HepG2 (cell line): ENCODE results near the gene RBPMS2. TPM values are rescaled to one million over a fixed set of nuclear protein-coding genes. Genes with fewer than 3 reads are reported as not detected.
A peak's percentile ranks its signal among the peaks of the same experiment; 100 is the strongest.

ENCODE experiments used
- ARID5B ChIP-seq: IDR thresholded peaks from 2 replicates; pipeline ENCODE4 v1.4.0; 2020; ENCODE audit warnings: mild to moderate bottlenecking, missing genetic modification reagents
- ATF3 ChIP-seq: sonication (generic); formaldehyde crosslinking; IDR thresholded peaks from 2 replicates; pipeline ENCODE4 v1.4.0; 2020; ENCODE audit warnings: missing genetic modification reagents
- ATF4 ChIP-seq, 2 experiments: fragments of 450-650 bp in 1 of 2; sonication (generic) in 1 of 2; formaldehyde crosslinking; IDR thresholded peaks; 2 replicates each; pipeline versions ENCODE4 v1.5.0 to v1.8.0; 2020 to 2022; ENCODE audit warnings: mild to moderate bottlenecking in 1 of 2, missing genetic modification reagents in 1 of 2
- CEBPB ChIP-seq: IDR thresholded peaks from 2 replicates; pipeline ENCODE4 v1.6.1; 2011; ENCODE audit warnings: low read depth, low read length, improper control_type of control experiment, borderline replicate concordance
- CENPT ChIP-seq: sonication (generic); formaldehyde crosslinking; IDR thresholded peaks from 2 replicates; pipeline ENCODE4 v1.8.0; 2022; ENCODE audit warnings: low read depth, mild to moderate bottlenecking, moderate library complexity, missing genetic modification reagents
- JUN ChIP-seq: sonication (generic); formaldehyde crosslinking; IDR thresholded peaks from 2 replicates; pipeline ENCODE4 v1.4.0; 2020; ENCODE audit warnings: mild to moderate bottlenecking, missing genetic modification reagents
- JUND ChIP-seq: sonication (generic); formaldehyde crosslinking; IDR thresholded peaks from 2 replicates; pipeline ENCODE4 v1.8.0; 2022; ENCODE audit warnings: mild to moderate bottlenecking, missing genetic modification reagents
- RARA ChIP-seq: IDR thresholded peaks from 2 replicates; pipeline ENCODE4 v1.6.1; 2016; ENCODE audit warnings: missing genetic modification reagents, missing compliant biosample characterization
- RFX5 ChIP-seq: IDR thresholded peaks from 2 replicates; pipeline ENCODE4 v1.6.1; 2011; ENCODE audit warnings: low read depth, low read length, improper control_type of control experiment
- RXRA ChIP-seq: sonication (generic); formaldehyde crosslinking; IDR thresholded peaks from 2 replicates; pipeline ENCODE4 v1.5.1; 2020; ENCODE audit warnings: missing genetic modification reagents
- SMARCC2 ChIP-seq: fragments of 450-650 bp; IDR thresholded peaks from 2 replicates; pipeline ENCODE4 v1.6.1; 2017; ENCODE audit warnings: antibody characterized with exemption, mild to moderate bottlenecking
- SOX6 ChIP-seq, 2 experiments: fragments of 450-650 bp in 1 of 2; sonication (generic) in 1 of 2; formaldehyde crosslinking in 1 of 2; IDR thresholded peaks; 2 replicates each; pipeline versions ENCODE4 v1.4.0 to v1.6.1; 2017 to 2020; ENCODE audit warnings: antibody characterized with exemption in 1 of 2, mild to moderate bottlenecking in 1 of 2, missing genetic modification reagents in 1 of 2
- ZBTB33 ChIP-seq: sonication (generic); formaldehyde crosslinking; IDR thresholded peaks from 2 replicates; pipeline ENCODE4 v1.4.0; 2020; ENCODE audit warnings: missing genetic modification reagents
- ZBTB38 ChIP-seq: sonication (generic); formaldehyde crosslinking; IDR thresholded peaks from 2 replicates; pipeline ENCODE4 v1.5.1; 2020; ENCODE audit warnings: mild to moderate bottlenecking, missing genetic modification reagents
- ZBTB4 ChIP-seq: sonication (generic); formaldehyde crosslinking; IDR thresholded peaks from 2 replicates; pipeline ENCODE4 v1.4.0; 2020; ENCODE audit warnings: missing genetic modification reagents, mild to moderate bottlenecking, borderline replicate concordance
- ZNF12 ChIP-seq: sonication (generic); formaldehyde crosslinking; IDR thresholded peaks from 2 replicates; pipeline ENCODE4 v1.5.0; 2020; ENCODE audit warnings: missing genetic modification reagents
- ZNF510 ChIP-seq: sonication (generic); formaldehyde crosslinking; IDR thresholded peaks from 2 replicates; pipeline ENCODE4 v1.4.0; 2020; ENCODE audit warnings: low read depth, mild to moderate bottlenecking, missing genetic modification reagents
- polyA plus RNA-seq, 8 experiments: library from polyadenylated mRNA; depleted of rRNA in 3 of 8; stranded (reverse) in 7 of 8; unstranded in 1 of 8; fragments of >200 nt; fragmentation: Illumina TruSeq in 4 of 8; extraction: Trizol in 4 of 8; gene quantifications; 2 replicates each; pipeline versions ENCODE4 v1.2.1 to v1.2.3, GENCODE V29; 2011 to 2016; ENCODE audit warnings: low read depth in 4 of 8, missing spikeins in 1 of 8, mixed read lengths in 1 of 8; ENCODE audit not compliant: insufficient read depth in 1 of 8
- total RNA-seq, 5 experiments: library from RNA; depleted of rRNA; stranded (reverse); fragments of >200 nt; fragmentation: Illumina TruSeq; extraction: Trizol; gene quantifications; 2 replicates each; pipeline ENCODE4 v1.2.3, GENCODE V29; 2016; ENCODE audit warnings: low read depth in 1 of 5

RBPMS2 gene
- total and polyA plus RNA-seq, 2 of the 13 experiments (the other 11 are each of a cell fraction or from before 2014, with no cell fraction given): 0.08 TPM; not detected in 1

GRCh38 chr15:64693134-64693533 lies 82.3 kb downstream of the RBPMS2 start (continued):
- TF ChIP-seq ZBTB4 (CRISPR knock-in tag): peak; percentile 84; the same call in 1 of the 2 replicates
- 0 out of 2 replicates have a peak, but pooled peaks have one; percentile 10 for TF ChIP-seq ARID5B (CRISPR knock-in tag)
- TF ChIP-seq ZBTB33: peak; percentile 99
- peak; percentile 31; the same call in 1 of the 2 replicates for TF ChIP-seq RXRA
- 0 out of 2 replicates have a peak, but pooled peaks have one; percentile 63 for TF ChIP-seq JUN
- TF ChIP-seq ZNF12: 0 out of 2 replicates have a peak, but pooled peaks have one; percentile 27
- 0 out of 2 replicates have a peak, but pooled peaks have one; percentile 48 for TF ChIP-seq ZBTB38 (CRISPR knock-in tag)
- peak; percentile 58; the same call in 1 of the 2 replicates for TF ChIP-seq ATF3 (CRISPR knock-in tag)
- TF ChIP-seq JUND (CRISPR knock-in tag): peak; percentile 53; the same call in 1 of the 2 replicates
- no peak for TF ChIP-seq ZNF510 (CRISPR knock-in tag)
- TF ChIP-seq CEBPB: peak; percentile 71
- no peak for TF ChIP-seq SOX6 (IDR thresholded peaks at IDR 0.05)
- TF ChIP-seq SOX6 (CRISPR knock-in tag; IDR thresholded peaks at IDR 0.05): peak; percentile 44; the same call in 1 of the 2 replicates
- peak in 1 of 2 experiments; percentile 13; a peak in 1 of 4 replicates for TF ChIP-seq ATF4 (CRISPR knock-in tag; IDR thresholded peaks at IDR 0.05)
- no peak for TF ChIP-seq CENPT (CRISPR knock-in tag)
- no peak for TF ChIP-seq SMARCC2
- peak; percentile 11; the same call in 1 of the 2 replicates for TF ChIP-seq RARA (CRISPR knock-in tag)
- TF ChIP-seq RFX5: no peak
